GM21381 (cell line): ENCODE data around the gene MEGF8.

ENCODE experiments used
- ATAC-seq: cut with Tn5 transposase; IDR thresholded peaks from one replicate; pipeline ENCODE4 v1.9.1; 2021; ENCODE audit warnings: mild to moderate bottlenecking, moderate library complexity; ENCODE audit not compliant: unreplicated experiment

MEGF8 gene, protein sequence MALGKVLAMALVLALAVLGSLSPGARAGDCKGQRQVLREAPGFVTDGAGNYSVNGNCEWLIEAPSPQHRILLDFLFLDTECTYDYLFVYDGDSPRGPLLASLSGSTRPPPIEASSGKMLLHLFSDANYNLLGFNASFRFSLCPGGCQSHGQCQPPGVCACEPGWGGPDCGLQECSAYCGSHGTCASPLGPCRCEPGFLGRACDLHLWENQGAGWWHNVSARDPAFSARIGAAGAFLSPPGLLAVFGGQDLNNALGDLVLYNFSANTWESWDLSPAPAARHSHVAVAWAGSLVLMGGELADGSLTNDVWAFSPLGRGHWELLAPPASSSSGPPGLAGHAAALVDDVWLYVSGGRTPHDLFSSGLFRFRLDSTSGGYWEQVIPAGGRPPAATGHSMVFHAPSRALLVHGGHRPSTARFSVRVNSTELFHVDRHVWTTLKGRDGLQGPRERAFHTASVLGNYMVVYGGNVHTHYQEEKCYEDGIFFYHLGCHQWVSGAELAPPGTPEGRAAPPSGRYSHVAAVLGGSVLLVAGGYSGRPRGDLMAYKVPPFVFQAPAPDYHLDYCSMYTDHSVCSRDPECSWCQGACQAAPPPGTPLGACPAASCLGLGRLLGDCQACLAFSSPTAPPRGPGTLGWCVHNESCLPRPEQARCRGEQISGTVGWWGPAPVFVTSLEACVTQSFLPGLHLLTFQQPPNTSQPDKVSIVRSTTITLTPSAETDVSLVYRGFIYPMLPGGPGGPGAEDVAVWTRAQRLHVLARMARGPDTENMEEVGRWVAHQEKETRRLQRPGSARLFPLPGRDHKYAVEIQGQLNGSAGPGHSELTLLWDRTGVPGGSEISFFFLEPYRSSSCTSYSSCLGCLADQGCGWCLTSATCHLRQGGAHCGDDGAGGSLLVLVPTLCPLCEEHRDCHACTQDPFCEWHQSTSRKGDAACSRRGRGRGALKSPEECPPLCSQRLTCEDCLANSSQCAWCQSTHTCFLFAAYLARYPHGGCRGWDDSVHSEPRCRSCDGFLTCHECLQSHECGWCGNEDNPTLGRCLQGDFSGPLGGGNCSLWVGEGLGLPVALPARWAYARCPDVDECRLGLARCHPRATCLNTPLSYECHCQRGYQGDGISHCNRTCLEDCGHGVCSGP (N-terminal part only)

DNA sequence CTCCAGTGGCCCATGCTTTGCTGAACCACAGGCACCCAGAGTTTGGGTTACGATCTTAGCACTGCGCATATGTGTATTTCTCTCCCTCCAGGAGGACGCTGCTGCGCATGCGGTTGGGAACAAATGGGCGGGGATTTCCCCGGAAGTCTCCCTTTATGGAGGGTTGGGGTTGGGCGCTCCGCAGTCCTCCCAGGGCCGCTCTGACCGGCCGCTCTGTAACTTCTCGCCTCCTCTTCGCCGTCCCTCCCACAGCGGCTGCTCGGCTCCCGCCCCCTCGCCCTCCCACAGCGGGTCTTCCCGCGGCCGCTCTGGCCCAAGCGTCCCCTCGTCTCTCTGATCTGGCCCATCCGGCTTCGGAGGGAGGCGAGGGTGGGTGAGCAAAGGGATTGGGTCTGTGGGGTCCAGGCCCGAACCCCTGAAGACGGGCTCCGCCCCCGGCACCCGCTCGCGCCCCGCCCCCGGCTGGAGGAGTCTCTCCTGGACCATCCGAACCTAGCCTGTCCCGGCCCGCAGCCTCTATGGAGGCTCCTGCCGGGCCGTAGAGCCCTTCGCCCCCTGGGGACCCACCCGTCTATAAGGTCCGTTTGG is at the start of gene MEGF8:
Gene MEGF8, plus strand, starts transcription at position 328 of the 588 bp plus-strand sequence. CDS start 609 bp downstream, outside the sequence.
- peak; percentile 83 for ATAC-seq

DNA sequence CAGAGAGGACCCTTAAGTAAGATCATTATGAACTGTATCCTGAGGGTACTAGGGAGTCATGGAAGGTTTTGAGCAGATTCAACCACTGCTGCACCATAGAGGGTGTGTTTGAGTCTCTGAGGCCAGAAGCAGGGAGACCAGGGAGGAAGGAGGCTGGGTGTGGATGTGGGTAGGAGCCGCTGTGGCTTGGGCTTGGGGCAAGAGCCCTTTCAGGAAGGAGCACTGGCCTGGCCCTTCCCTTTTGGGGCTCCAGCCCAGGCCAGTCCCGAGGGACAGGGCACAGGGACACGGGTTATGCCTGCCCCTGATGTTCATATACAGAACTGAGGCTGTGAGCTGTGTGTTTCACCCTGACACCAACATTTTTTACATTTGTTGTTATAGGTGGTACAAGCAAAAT is 49.2 kb upstream of the MEGF8 start:
- no peak for ATAC-seq

DNA sequence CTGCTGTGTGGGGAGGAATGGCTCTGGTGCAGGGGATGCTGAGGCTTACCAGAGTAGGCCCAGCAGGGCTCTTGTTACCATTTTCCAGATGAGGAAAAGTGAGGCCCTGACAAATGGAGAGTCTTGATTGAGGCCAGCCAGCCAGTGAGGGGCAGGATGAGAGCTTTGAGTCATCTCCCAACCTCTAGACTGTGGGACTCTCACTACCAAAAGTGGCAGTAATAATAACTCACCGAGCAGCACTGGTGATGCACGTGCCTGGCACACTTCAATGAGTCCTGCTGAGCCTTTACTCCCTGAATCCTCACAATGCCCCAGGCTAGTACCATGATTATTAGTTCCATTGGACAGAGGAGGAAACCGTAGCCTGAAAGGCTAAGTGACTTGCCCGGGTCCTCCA is 48.6 kb upstream of the MEGF8 start:
- ATAC-seq = no peak

DNA sequence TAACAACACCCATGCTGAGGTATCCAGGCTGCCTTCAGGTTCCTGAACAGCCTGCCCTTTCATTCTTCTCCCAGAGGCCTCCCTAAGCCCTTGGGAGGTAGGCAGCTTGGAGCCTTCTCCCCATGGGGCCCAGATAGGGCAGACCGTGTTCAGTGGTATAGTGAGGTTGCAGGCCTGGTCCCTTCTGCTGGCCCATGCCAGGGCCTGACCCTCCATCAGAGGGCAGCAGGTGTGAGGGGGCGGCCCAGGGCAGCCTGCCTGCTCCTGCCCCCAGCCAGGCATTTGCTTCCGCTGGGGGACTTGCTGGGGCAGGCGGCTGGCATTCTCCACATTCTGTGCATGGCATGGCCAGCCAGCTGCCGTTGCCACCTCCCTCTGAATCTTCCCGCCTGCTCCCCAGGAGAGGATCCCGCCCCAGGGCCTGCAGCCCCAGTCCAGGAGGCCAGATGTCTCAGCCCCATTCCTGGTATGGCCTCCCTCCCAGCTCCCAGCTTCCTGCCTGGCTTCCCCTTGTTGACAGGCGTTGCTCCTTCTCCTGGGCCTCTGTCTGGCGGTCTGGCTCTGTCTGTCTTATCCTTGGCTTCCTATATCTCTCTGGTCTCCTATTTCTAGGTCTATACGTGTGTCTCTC is 47.5 kb upstream of the MEGF8 start:
- no peak for ATAC-seq

DNA sequence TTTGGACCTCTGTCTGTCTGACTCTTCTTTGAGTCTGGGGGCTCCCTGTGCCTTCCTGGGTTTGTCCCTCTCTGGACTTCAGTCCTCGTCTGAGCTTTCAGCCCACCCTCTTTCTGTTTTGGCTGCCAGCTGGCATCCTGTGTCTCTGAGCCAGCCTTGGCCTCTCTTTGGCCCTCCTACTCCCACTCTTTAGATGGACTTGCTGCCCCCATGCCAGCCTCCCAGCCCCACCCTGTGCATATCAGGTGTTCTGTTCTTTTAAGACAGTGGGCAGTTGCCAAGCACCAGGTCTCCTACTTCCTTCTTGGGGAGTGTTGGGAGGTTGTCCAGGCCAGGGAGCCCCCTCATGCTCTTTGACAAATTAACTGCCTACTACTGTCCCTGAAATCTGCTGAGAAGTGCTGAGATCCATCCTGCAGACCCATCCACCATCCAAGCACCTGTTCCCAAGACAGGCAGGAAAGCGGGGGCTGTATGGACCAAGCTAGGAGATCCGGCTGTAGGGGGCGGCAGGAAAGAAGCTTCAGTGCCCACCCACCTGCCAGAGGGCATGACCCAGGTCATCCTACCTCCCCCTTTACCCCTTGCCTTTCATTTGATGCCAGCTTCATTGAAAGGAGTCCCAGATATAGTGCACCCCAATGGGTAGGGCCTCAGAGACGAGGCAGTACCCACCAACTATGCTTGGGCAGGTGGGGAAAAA is 46.8 kb upstream of the MEGF8 start:
- no peak for ATAC-seq

DNA sequence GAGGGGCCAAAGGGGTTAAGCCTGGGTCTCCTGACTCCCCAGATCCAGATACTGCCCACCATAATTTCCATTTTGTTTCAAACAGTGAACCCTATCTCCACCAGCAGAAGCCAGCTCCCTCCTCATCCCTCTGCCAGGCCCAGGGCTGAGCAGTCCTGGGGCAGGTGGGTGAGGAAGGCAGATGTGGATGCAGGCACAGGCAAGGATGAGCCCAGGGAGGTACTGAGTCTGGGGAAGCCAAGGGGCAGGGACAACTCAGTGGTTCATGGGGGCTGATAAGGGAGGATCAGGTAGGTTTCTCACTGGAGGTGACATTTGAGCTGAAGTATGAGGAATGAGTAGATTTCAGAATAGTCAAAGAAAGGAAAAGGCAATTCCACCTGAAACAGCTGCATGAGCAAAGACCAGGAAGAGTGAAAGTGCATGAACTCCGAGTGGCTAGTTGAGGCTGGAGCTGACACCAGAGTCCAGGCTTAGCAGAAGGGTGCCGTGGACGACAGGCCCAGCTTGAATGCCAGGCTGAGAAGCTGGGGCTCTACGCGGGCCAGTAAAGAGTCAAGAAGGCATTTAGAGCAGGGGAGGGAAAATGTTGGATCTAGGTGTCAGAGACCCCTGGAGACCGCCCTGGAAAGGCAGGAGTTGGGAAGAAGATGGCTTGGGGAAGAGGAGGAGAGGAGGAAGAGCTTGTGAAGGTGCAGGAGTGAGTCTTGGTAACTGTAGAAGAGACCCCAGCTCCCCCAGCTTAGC is 46.1 kb upstream of the MEGF8 start:
- no peak for ATAC-seq

DNA sequence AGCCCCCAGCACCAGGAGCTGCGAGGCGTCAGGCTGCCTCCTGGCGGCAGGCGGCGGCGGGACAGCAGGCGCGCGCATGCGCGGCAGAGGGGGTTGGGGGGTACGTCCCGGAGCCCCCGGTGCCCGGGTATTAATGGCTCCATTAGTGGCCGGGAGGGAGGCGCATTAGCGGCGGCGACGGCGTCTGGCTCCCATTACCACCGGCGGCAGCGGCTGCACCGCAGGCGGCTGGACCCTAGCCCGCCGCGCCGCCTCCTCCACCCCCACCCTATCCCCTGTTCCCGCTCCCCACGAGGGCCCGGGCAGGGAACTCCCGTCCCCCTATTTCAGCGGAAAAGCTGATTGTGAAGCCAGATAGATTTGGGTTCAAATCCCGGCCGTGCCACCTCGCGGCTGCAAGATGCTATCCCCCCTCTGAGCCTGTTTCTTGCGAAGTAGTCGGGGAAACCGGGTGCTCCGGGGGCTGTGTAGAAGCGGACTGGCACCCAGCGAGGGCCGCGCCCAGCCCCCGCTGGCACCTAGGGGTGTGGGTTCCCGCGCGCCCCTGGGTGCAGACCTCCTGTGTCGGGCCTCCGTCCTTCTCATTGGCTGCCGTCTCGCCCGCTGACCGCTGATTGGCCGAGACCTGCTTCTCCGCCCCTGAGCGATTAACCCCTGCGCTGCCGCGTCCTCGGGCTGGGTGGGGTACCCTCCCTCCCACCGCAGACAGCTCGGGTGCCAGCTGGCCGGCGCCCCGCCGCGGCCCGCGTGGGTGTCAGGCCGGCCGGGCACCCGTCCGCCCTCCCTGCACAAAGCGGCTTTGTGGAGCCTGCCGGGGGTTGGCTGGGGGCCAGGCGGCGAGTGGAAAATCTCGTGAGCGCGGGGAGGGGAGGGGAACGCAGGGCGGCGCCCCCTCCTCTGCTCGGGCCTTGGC is 45.3 kb upstream of the MEGF8 start:
- ATAC-seq = peak; percentile 31

DNA sequence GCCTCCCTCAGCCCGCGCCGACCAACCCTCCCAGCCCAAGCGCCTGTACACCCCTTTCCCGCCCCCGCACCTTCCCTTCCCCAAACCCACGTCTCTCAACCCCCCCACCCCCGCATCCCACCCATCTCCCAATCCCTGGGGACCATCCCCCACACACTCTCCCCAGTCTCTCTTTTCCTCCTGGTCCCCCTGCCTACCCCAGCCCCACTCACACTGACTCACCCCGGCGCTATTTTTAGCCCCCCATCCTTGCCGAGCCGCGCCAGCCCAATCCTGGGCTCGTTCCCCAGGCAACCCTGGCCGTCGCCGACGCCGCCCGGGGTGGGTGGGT is 44.7 kb upstream of the MEGF8 start:
- no peak for ATAC-seq

DNA sequence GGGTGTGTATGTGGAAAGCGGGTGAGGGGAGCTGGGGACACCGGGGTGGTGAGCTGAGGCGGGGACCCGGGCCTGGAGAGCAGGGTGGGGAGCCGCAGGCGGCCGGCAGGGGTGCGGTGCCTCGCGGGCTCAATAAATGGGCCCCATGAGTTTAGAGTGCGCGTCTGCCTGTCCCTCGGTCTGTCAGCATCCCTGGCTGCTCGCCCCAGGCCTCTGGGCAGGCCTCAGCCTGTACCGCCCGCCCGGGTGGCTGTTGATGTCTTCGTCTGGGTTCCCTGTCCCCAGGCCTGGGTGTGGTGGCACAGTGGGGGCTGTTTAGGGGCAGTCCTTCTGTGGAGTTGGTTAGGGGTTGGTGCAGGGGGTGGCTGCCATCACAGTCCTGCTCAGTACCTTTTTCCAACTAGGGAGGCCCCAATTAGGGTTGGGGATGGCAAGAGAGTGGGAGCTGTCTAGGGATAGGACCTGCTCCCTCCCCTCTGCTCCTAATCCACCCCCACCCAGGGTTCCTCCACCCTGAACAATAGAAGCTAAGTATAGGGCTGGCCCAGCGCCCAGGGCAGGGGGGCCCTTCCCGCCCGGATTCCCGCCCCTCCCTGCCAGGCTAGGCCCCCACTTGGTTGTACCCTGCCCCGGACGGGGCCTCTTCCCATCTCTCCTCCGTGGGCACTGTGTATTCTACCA is 44.1 kb upstream of the MEGF8 start:
- no peak for ATAC-seq

DNA sequence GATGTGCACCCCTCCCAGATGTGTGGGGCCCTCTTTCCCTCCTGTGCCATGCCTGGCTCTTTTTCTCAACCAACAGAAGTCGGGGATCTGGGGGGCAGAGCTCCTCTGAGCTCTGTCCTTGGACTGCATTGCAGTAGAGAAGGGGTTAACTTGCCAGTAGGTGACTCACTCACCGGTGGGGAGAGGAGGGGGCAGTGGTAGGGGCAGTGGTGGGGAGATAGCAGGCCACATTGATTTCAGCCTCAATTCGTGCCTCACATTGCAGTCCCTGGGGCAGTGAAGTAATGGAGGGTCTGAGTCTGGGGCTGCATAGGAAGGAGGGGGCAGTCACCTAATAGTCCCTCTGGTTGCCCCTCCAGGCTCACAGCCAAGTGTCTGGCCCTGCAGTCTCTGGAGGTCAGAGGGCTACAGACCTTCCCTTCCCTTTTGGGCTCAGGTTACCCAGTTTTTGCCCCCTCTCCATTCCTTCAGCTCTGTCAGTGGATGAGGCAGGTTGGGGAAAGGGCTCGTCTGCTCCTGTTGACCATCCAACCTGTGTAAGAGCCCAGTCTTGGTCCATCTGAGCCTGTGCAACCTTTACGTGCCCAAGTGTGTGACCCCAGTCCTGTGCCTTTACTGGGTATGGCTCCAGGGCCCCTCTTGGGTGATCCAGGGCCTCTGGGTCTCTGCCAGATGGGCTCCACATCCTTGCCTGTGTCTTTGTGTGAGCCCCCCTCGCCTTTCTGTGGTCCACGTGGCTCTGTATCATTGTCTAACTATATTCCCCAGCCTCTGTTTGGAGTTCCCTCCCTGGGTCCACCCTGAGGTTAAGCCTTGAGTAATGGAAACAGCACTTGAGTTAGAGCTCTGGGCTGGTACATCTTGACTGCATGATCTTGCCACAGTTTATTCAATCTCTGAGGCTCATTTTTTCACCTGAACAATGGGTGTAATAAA is 43.3 kb upstream of the MEGF8 start:
- no peak for ATAC-seq

DNA sequence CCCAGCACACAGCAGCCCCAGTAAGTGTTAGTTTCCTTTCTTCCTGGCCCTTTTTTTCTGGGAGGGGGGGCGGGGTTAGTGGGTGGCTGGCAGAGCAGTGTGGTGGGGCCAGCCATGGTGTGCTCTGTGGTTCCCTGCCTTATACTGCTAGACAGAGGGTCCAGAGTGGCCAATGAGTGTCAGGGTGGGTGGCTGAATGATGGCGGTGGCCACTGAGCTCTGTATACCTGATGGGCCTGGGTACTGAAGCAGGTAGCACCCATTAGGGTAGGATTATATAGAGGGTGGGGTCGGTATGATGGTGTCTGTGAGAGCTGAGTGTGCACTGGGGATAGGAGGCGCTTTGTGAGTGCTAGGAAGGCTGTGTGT is 42.6 kb upstream of the MEGF8 start:
- ATAC-seq = no peak

DNA sequence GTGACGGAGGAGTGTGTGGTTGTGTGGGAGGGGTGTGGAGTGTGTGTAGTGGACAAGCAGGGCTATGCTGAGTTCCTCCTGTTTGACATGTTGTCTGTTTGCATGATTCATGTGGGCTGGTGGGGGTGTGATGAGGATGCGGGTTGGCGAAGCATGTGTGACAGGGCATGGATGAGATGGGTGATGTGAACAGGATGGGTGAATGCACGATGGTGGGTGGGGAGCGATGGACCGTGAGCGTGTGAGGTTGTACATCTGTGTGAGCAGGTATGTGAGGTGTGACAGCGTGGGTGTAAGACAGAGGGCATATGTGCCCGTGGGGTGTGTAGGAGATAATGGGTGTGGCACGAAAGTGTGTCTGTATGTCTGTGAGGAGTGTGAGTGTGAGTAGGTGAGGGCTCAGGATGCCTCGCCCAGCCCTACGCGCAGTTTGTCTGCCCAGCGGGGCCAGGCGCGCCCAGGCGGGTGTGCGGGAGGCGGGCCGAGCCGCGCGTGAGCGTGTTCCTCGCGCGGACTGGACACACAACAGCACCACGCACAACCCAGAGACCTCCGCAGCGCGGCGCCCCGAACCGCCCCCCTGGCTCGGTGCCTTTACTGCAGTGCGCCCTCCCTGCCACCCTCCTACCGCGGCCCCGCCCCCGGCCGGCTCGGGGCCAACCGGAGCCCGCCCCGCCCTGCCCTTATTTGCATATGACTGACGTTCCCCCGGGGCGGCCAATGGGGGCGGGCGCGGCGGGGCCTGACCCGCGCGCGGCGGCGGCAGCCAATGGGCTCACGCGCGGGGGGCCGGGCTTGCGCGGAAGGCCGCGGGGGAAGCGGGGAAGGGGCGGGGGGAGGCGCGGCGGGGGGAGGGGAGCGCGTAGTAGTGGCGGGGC is 42.0 kb upstream of the MEGF8 start:
- peak; percentile 46 for ATAC-seq

DNA sequence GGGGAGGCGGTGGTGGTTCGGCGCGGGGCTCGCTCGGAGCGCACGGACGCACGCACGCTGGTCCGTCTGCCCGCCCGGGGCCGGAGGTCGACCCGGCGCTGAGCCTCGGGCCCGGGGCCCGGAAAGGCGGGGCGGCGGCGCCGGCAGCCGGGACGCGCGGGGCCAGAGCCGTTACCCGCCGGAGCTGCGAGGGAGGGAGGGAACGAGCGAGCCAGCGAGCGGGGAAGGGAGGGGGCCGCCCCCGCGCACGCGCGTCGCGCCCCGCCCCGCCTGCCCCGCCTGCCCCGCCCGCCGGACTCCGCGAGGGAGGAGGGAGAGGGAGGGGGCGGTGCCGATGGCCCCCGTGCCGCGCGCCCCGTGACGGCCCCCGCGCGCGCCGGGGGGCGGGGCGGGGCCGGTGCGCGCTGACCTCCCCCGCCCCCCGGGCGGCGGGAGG is 41.4 kb upstream of the MEGF8 start:
- peak; percentile 34 for ATAC-seq

DNA sequence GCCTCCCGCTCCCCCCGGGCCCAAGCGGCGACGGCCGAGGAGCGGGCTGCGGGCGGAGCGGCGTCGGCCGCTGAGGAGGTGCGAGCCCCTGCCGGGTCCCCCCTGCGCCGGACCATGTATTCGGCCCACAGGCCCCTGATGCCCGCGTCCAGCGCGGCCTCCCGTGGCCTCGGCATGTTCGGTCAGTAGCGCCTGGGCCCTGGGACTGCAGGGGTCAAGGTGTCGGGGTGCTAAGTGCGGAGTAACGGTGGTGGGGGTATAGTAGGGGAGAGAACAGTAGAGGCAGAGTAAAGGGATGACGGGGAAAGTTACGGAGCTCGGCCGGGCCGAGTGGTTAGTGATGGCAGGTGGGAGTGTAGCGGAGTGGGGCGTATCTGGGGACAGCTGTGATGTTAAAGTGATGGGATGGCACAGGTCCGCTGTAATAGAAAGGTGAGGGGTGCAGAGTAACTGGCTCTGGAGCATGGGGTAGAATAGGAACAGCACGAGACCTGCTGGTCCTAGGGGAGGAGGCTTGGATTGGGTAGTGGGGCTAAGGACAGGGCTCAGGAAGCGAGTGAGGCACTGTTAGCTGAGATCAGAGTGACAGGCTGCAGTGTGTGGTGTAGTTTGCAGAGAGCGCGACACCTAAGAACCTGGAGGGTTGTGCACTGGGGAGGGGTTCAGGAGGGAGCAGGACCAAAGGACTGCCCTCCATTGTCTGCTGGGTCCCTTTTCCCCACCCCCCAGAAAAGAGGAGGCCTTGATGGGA is 40.7 kb upstream of the MEGF8 start:
- no peak for ATAC-seq

DNA sequence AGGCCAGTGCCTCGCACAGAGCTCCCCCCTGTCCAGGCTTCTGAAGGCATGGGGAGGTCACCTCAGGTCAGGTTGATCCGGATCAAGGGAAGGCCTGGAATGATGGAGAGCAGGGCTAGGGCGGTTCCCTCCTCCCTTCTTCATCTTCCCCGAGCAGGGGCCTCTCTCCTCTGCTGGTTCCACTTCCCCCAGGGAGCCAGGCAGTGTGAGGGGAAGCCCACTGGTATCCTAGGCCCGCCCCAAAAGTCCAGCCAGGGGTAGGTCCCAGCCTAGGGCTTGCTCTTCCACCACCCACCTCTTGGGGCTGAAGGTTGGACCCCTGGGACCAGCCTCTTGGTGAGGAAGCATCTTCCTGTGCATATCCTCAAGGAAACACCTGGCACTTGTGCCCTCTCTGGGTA is 39.9 kb upstream of the MEGF8 start:
- ATAC-seq = no peak
